ENCODE results near the gene COQ5.

Gene COQ5

GRCh38 chr12:120466560-120467315, 62.2 kb downstream of the COQ5 start:
- no peak overlapping the region for H3K27ac Mint-ChIP-seq

GRCh38 chr12:120465756-120466155, 63.2 kb downstream of the COQ5 start:
- H3K4me1 Mint-ChIP-seq (ENCODE audit: low read depth) = peaks cover 43% of the 10 kb centered on the region
- H3K36me3 Mint-ChIP-seq (ENCODE audit: low read depth) = peaks cover 86% of the 10 kb centered on the region
- no peak overlapping the region for H3K27ac Mint-ChIP-seq
- H3K27me3 Mint-ChIP-seq = no peaks in the 10 kb centered on the region
- no peaks in the 10 kb centered on the region for H3K9me3 Mint-ChIP-seq
- intact Hi-C loops (cut with micrococcal nuclease) = loop anchor here (2.0 kb wide), 1 partner anchor 109 kb away; no protein-coding TSS in a partner anchor
- H3K4me3 Mint-ChIP-seq = no peak overlapping the region

More at GRCh38 chr12:120466560-120467315, 62.2 kb downstream of the COQ5 start:
- intact Hi-C loops (cut with micrococcal nuclease) = loop anchor here (2.0 kb wide), 1 partner anchor 110 kb away; no protein-coding TSS in a partner anchor
- peaks cover 76% of the 10 kb centered on the region for H3K36me3 Mint-ChIP-seq (ENCODE audit: low read depth)
- H3K4me3 Mint-ChIP-seq = no peak overlapping the region
- H3K4me1 Mint-ChIP-seq (ENCODE audit: low read depth) = peaks cover 43% of the 10 kb centered on the region
- H3K9me3 Mint-ChIP-seq = no peaks in the 10 kb centered on the region
- H3K27me3 Mint-ChIP-seq = no peaks in the 10 kb centered on the region

DNA sequence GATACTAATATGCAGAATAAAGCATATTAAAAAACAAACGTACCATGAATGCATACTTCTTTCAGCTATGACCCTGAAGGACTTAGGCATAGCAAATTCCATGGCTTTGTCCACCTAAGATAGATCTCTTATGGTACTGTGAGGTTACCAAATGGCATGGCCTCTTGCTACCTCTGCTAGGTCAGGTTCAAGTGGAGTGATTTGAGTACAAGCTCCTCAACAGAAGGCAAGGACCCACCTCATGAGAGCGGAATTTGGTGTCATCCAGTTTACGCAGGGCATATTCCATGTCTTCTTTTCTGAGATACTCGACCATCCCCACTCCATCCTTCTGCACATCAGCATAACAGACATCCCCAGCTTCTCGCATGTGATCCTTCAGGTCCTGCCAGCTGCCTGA, 65.2 kb downstream of the COQ5 start:
- Mint-ChIP-seq H3K9me3 (no peaks in the 10 kb centered on the region), H3K36me3 (ENCODE audit: low read depth) (peaks cover 97% of the 10 kb centered on the region), H3K4me1 (ENCODE audit: low read depth) (peaks cover 31% of the 10 kb centered on the region), H3K27me3 (no peaks in the 10 kb centered on the region), H3K4me3 (no peak overlapping the region), H3K27ac (no peak overlapping the region)
- intact Hi-C loops (cut with micrococcal nuclease) = no loop called here

DNA sequence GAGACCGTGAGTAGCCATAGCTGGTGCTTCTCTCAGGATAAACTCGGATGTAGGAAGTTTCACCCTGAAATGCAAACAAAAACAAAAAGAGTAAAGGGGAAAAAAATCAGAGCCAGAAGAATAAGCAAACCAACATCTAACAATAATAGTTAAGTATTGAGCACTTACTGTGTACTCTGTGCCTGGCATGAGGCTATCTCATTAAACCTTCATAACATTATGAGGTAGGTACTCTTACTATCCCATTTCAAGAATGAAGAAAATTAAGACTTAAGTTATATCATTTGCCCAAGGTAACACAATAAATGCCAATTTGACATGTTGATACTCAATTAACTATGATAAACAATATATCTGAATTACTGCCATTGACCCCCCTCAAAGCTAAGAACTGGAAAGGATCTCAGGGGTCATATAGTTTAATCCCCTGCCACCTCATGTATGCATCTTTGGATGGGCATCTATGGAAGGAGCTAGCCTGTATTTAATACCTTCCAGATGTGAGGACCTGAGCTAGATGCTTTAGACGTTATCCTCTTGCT, 66.8 kb downstream of the COQ5 start:
- no peaks in the 10 kb centered on the region for H3K27me3 Mint-ChIP-seq
- H3K27ac Mint-ChIP-seq = no peak overlapping the region
- H3K4me1 Mint-ChIP-seq (ENCODE audit: low read depth) = peaks cover 19% of the 10 kb centered on the region
- no peak overlapping the region for H3K4me3 Mint-ChIP-seq
- H3K36me3 Mint-ChIP-seq (ENCODE audit: low read depth) = peaks cover 98% of the 10 kb centered on the region
- H3K9me3 Mint-ChIP-seq = no peaks in the 10 kb centered on the region
- intact Hi-C loops (cut with micrococcal nuclease) = no loop called here

GRCh38 chr12:120460157-120460556, 68.8 kb downstream of the COQ5 start:
- Mint-ChIP-seq H3K4me1 (ENCODE audit: low read depth) (peaks cover 12% of the 10 kb centered on the region), H3K27ac (no peak overlapping the region), H3K4me3 (no peak overlapping the region), H3K27me3 (no peaks in the 10 kb centered on the region), H3K36me3 (ENCODE audit: low read depth) (peaks cover 100% of the 10 kb centered on the region), H3K9me3 (no peaks in the 10 kb centered on the region)
- intact Hi-C loops (cut with micrococcal nuclease) = no loop called here

- intact Hi-C loops (cut with micrococcal nuclease) = no loop called here
- peaks cover 10% of the 10 kb centered on the region for H3K4me1 Mint-ChIP-seq (ENCODE audit: low read depth)
- H3K4me3 Mint-ChIP-seq = no peak overlapping the region
- no peak overlapping the region for H3K27ac Mint-ChIP-seq
- no peaks in the 10 kb centered on the region for H3K9me3 Mint-ChIP-seq
- H3K36me3 Mint-ChIP-seq (ENCODE audit: low read depth) = peaks cover 96% of the 10 kb centered on the region
- H3K27me3 Mint-ChIP-seq = no peaks in the 10 kb centered on the region
These were observed 71.8 kb downstream of the COQ5 start for GRCh38 chr12:120457133-120457532.

DNA sequence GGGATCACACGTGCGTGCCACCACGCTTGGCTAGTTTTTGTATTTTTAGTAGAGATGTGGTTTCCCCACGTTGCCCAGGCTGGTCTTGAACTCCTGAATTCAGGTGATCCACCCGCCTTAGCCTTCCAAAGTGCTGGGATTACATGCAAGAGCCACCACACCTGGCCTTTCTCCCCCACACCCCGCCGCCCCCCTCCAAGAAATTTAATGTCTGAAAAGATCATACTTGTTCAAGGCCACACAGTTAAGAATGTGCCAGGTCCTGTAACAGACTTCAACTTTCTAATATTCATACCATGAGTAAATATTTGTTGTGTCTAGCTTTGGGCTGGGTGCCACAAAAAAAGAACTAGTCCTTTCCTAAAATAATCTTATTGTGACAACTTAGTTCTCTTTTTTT, 73.7 kb downstream of the COQ5 start:
- Mint-ChIP-seq H3K27ac (no peak overlapping the region), H3K4me3 (no peak overlapping the region), H3K36me3 (ENCODE audit: low read depth) (peaks cover 85% of the 10 kb centered on the region), H3K27me3 (no peaks in the 10 kb centered on the region), H3K9me3 (no peaks in the 10 kb centered on the region), H3K4me1 (ENCODE audit: low read depth) (peaks cover 10% of the 10 kb centered on the region)
- intact Hi-C loops (cut with micrococcal nuclease) = no loop called here

- intact Hi-C loops (cut with micrococcal nuclease) = no loop called here
- H3K27me3 Mint-ChIP-seq = no peaks in the 10 kb centered on the region
- H3K36me3 Mint-ChIP-seq (ENCODE audit: low read depth) = peaks cover 83% of the 10 kb centered on the region
- H3K4me3 Mint-ChIP-seq = no peak overlapping the region
- H3K9me3 Mint-ChIP-seq = no peaks in the 10 kb centered on the region
- peaks cover 15% of the 10 kb centered on the region for H3K4me1 Mint-ChIP-seq (ENCODE audit: low read depth)
- no peak overlapping the region for H3K27ac Mint-ChIP-seq
These were observed 75.0 kb downstream of the COQ5 start for GRCh38 chr12:120453977-120454376.
